Right atrium auricular region (tissue), 2 donors: ENCODE data around the gene ADK. TPM values are rescaled to one million over a fixed set of nuclear protein-coding genes. Genes with fewer than 3 reads are reported as not detected.

Experiments
- DNase-seq: peaks from one replicate; pipeline ENCODE4 v3.0.0-alpha.2; 2019; ENCODE audit warnings: low spot score
- H3K27ac ChIP-seq, 2 donors: fragments of 200-600 bp; sonication (generic); 1 replicate in 1 of 2; 2 replicates in 1 of 2; pipeline ENCODE4 v1.5.1; 2016 to 2019
- H3K27me3 ChIP-seq, 2 donors: fragments of 200-600 bp; sonication (generic); one replicate each; pipeline versions ENCODE4 v1.5.1 to v1.6.0; 2017 to 2019
- H3K36me3 ChIP-seq: fragments of 200-600 bp; sonication (generic); one replicate; pipeline ENCODE4 v1.5.1; 2016
- H3K4me1 ChIP-seq, 2 donors: fragments of 200-600 bp; sonication (generic); one replicate each; pipeline versions ENCODE4 v1.5.1 to v1.6.0; 2017 to 2019
- H3K4me3 ChIP-seq, 2 donors: fragments of 200-600 bp; sonication (generic); 1 replicate in 1 of 2; 2 replicates in 1 of 2; pipeline ENCODE4 v1.5.1; 2017 to 2019; ENCODE audit warnings: mild to moderate bottlenecking in 1 of 2, moderate library complexity in 1 of 2
- H3K9me3 ChIP-seq, 2 donors: fragments of 200-600 bp; sonication (generic); one replicate each; pipeline ENCODE4 v1.5.1; 2019
- total RNA-seq, 2 donors: library from RNA; depleted of rRNA; stranded (reverse); fragments of >200 nt; gene quantifications; one replicate each; pipeline ENCODE4 v1.1.0, GENCODE V29; 2016
- TF ChIP-seq, protein P1 (sequence below), 2 donors: fragments of 200-600 bp; sonication (generic); IDR thresholded peaks; one replicate each; pipeline ENCODE4 v1.5.1; 2019; ENCODE audit warnings: antibody characterized with exemption in 2 of 2

The ADK gene
- total RNA-seq, 2 donors from 2014 or later: 23.7 to 31.6 TPM

DNA sequence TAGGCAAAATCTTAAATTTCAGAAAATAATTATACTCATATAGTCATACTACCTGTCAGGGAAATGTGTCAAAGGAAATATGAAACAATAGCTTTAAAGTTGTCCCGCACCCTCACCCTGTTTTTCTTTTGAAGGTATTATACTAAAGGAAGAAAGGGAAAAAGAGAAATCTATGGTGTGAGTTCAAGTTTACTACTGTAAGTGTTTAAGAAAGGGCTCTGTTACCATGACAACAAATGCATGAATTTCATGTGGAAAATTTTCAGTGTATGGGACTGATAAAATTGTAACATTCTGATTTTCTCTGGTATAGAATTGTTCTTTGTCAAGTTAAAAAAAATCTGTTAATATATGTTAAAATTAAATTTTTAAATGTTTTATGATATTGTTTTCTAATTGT lies 229.8 kb downstream of the ADK start:
- no peak overlapping the region for H3K4me3 ChIP-seq
- H3K27me3 ChIP-seq: no peaks in the 10 kb centered on the region
- TF ChIP-seq, protein P1, sequence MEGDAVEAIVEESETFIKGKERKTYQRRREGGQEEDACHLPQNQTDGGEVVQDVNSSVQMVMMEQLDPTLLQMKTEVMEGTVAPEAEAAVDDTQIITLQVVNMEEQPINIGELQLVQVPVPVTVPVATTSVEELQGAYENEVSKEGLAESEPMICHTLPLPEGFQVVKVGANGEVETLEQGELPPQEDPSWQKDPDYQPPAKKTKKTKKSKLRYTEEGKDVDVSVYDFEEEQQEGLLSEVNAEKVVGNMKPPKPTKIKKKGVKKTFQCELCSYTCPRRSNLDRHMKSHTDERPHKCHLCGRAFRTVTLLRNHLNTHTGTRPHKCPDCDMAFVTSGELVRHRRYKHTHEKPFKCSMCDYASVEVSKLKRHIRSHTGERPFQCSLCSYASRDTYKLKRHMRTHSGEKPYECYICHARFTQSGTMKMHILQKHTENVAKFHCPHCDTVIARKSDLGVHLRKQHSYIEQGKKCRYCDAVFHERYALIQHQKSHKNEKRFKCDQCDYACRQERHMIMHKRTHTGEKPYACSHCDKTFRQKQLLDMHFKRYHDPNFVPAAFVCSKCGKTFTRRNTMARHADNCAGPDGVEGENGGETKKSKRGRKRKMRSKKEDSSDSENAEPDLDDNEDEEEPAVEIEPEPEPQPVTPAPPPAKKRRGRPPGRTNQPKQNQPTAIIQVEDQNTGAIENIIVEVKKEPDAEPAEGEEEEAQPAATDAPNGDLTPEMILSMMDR (IDR thresholded peaks at IDR 0.05): no peak
- H3K4me1 ChIP-seq: no peaks in the 10 kb centered on the region
- H3K36me3 ChIP-seq: no peaks in the 10 kb centered on the region
- no peak overlapping the region for H3K27ac ChIP-seq
- no peak for DNase-seq
- no peaks in the 10 kb centered on the region for H3K9me3 ChIP-seq

DNA sequence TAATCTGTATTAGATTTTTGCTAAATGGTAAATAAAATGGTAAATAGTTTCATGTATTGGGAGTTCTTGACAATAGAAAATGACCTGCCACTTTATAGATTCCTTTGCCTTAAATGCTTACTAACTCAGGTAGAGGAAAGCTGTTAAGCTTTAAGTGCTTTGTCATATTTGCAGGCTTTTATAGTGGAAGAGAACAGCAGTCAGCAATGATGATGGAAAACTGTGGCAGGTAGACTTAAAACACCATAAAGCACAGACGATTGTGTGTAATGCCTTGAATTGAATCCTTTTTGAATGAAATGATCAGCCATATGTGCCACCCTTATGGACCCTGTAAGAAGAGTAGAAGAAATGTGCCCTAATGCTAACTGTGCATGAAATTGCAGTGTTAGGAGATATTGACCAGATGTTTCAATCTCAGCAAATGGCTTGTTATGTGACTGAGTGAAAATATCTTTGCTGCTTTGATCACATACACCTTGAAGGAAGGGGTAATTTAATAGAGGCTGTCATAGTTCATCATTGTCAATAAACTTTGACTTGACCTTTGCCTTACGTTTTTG lies 230.4 kb downstream of the ADK start:
- H3K4me3 ChIP-seq: no peak overlapping the region
- H3K27ac ChIP-seq: no peak overlapping the region
- H3K36me3 ChIP-seq: no peaks in the 10 kb centered on the region
- TF ChIP-seq, protein P1 (IDR thresholded peaks at IDR 0.05): no peak
- no peaks in the 10 kb centered on the region for H3K27me3 ChIP-seq
- H3K4me1 ChIP-seq: no peaks in the 10 kb centered on the region
- no peaks in the 10 kb centered on the region for H3K9me3 ChIP-seq
- DNase-seq: no peak

DNA sequence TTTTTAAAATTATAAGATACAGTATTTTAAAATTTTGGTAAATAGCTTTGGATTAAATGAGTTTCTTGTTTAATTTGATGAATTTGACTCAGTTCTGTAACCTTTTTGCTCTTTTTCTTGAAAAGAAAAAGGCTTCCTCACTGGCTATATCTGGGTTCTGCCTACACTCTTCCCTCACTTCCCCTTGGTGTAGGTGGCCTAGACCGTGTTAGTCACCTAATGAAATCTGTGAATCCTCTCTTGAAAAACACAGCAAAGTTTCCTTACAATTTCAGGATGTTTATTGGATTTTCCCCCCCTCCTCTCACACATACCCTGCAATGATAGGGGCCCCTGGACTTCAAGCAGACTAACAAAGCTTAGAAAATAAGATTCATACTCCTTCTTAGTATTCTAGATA lies 231.6 kb downstream of the ADK start:
- no peaks in the 10 kb centered on the region for H3K27me3 ChIP-seq
- H3K4me3 ChIP-seq: no peak overlapping the region
- TF ChIP-seq, protein P1 (IDR thresholded peaks at IDR 0.05): no peak
- no peaks in the 10 kb centered on the region for H3K9me3 ChIP-seq
- no peaks in the 10 kb centered on the region for H3K36me3 ChIP-seq
- no peak overlapping the region for H3K27ac ChIP-seq
- no peak for DNase-seq
- no peaks in the 10 kb centered on the region for H3K4me1 ChIP-seq

DNA sequence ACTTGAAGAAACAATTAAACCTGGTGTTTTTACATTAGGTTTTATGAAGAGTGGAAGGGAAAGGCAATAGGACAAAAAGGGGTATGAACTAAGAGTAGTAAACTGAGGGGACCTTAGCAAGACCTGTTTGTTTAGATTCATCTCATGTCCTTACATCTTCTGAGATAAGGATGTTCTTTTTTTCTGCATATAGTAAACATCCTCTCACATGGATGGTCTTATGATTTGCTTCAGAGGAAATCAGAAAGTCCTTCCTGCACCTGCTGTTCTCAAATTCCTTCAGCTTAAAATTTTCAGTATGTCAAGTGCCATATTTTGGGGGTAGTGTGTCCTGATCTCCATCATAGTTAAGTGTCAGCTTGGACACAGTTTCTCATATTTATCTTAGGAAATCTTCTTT lies 232.6 kb downstream of the ADK start:
- no peak overlapping the region for H3K27ac ChIP-seq
- DNase-seq: no peak
- TF ChIP-seq, protein P1 (IDR thresholded peaks at IDR 0.05): no peak
- no peaks in the 10 kb centered on the region for H3K4me1 ChIP-seq
- no peaks in the 10 kb centered on the region for H3K27me3 ChIP-seq
- no peak overlapping the region for H3K4me3 ChIP-seq
- H3K9me3 ChIP-seq: no peaks in the 10 kb centered on the region
- no peaks in the 10 kb centered on the region for H3K36me3 ChIP-seq

DNA sequence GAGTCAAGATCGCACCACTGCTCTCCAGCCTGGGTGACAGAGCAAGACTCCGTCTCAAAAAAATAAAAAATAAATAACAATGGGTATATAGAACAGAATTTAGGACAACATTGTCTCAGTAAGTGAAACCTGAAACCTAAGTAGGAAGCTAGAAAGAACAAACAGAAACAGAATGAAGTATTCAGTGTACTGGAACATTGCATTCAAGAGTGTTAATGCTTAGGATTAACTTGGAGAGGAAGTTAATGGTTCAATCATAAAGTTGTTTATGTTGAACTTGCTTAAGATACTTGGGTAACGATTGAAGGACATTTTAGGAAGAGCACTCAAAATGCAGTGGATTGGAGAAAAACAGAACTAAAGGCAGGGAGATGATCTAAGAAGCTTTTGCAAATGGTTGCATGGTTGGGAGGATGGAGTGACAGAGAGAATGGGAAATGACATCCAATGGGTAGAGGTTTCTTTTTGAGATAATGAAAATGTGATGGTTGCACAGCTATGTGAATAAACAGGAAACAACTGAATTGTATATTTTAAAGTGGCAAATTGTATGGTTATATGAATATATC lies 233.7 kb downstream of the ADK start:
- Histone ChIP-seq H3K27ac (no peak overlapping the region), H3K4me3 (no peak overlapping the region), H3K36me3 (no peaks in the 10 kb centered on the region), H3K4me1 (no peaks in the 10 kb centered on the region), H3K27me3 (no peaks in the 10 kb centered on the region), H3K9me3 (no peaks in the 10 kb centered on the region)
- no peak for DNase-seq
- TF ChIP-seq, protein P1 (IDR thresholded peaks at IDR 0.05): no peak

DNA sequence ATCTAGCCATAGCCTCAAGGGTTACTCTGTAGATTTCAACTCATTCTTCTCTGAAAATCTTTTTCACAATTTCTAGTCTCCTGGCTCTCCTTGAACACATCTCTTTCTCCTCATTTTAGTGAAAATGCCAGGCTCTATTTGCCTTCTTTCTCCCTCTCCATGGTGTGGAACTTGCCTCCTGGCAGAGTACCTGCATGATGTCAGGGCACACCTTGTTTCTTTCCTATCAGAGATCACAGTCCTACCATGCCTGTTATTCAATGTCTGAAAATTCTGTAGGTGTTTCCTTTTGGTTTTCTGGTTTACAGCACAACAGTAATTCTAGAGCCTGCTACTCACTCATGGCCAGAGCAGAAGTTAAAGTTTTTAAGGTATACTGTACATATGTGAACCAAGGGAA lies 237.8 kb downstream of the ADK start:
- TF ChIP-seq, protein P1 (IDR thresholded peaks at IDR 0.05): no peak

More for the DNA sequence above, 237.8 kb downstream of the ADK start:
- no peaks in the 10 kb centered on the region for H3K9me3 ChIP-seq
- DNase-seq: no peak
- H3K4me1 ChIP-seq: no peaks in the 10 kb centered on the region
- H3K27me3 ChIP-seq: no peaks in the 10 kb centered on the region
- H3K27ac ChIP-seq: no peak overlapping the region
- H3K4me3 ChIP-seq: no peak overlapping the region
- H3K36me3 ChIP-seq: no peaks in the 10 kb centered on the region
